HFFc6 (cell line): Measurements from ENCODE around the gene MANSC4. TPM values are rescaled to one million over a fixed set of nuclear protein-coding genes. Genes with fewer than 3 reads are reported as not detected.

Experiments used
- DNase-seq: peaks from one replicate; pipeline ENCODE4 v3.0.0-alpha.2; 2018
- H3K27ac Mint-ChIP-seq: 2 replicates; pipeline ENCODE4 v1.8.0; 2020; ENCODE audit warnings: mild to moderate bottlenecking, mixed read lengths
- H3K27me3 Mint-ChIP-seq: 2 replicates; pipeline ENCODE4 v1.8.0; 2021; ENCODE audit warnings: mild to moderate bottlenecking, moderate library complexity, mixed read lengths; ENCODE audit not compliant: insufficient read depth
- H3K36me3 Mint-ChIP-seq: 2 replicates; pipeline ENCODE4 v1.8.0; 2021; ENCODE audit warnings: low read depth, mixed read lengths
- H3K4me1 Mint-ChIP-seq: 2 replicates; pipeline ENCODE4 v1.8.0; 2020; ENCODE audit warnings: low read depth, mixed read lengths
- H3K4me3 Mint-ChIP-seq: 2 replicates; pipeline ENCODE4 v1.8.0; 2020; ENCODE audit warnings: mild to moderate bottlenecking, moderate library complexity, mixed read lengths
- H3K9me3 Mint-ChIP-seq: 2 replicates; pipeline ENCODE4 v1.8.0; 2020; ENCODE audit warnings: mild to moderate bottlenecking, mixed read lengths
- CTCF ChIP-seq: fragments of 200-600 bp; sonication (generic); IDR thresholded peaks from 2 replicates; pipeline ENCODE4 v1.5.0; 2021; ENCODE audit warnings: antibody characterized with exemption, mild to moderate bottlenecking
- total RNA-seq, 6 experiments: library from RNA; stranded (reverse); fragmentation: NEBNext Ultra II Directional; extraction: Animal tissue kit (Norgen Biotek cat#: 25700); gene quantifications; 2 replicates in 1 of 6; 3 replicates in 5 of 6; pipeline ENCODE4 v1.2.3, GENCODE V29; 2021

MANSC4 gene
- total RNA-seq, 6 experiments from 2014 or later = not detected

DNA sequence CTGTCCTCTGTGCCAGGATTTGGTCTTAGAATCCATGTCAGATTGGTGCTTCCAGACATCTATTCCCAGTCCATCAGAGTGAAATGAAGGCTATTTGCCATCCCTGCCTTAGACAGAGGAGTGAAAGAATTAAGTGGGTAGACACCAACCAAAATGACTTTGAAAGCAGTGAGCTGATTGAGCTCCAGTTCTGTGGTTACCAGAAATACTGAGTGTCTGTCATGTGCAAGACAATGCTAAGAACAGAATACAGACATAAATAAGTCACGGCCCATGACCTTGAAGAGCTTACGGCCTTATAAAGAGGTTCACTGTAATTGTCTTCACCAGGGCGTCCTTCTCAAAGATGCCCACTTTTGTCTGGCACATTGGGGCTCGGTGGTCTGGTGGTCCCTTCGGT, 21.6 kb upstream of the MANSC4 start:
- no peaks in the 10 kb centered on the region for H3K4me1 Mint-ChIP-seq
- H3K27ac Mint-ChIP-seq = no peak overlapping the region
- DNase-seq = no peak
- H3K27me3 Mint-ChIP-seq = peaks cover 5% of the 10 kb centered on the region; the same call in 1 of the 2 replicates
- peaks cover 26% of the 10 kb centered on the region for H3K36me3 Mint-ChIP-seq
- no peak for TF ChIP-seq CTCF
- H3K4me3 Mint-ChIP-seq = no peak overlapping the region
- no peaks in the 10 kb centered on the region for H3K9me3 Mint-ChIP-seq

DNA sequence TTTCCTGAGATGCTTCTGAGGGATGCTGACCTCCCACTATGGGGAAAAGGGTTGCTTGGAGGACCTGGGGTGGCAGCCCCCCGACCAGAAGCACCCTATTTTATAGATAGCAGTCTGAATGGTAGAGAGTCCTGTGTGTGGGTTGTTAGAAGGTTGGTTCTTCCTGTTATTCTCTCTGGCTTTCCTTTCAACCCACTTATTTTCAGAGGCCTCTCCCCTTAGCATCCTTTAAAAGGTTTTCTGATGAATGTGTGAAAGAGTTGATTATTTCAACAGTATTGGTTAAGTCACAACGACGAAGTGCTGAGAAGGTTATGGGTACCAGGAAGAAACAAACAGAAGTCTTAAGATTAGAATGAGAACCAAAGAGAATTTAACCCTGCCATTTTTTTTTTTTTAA, 20.8 kb upstream of the MANSC4 start:
- Mint-ChIP-seq H3K36me3 (peaks cover 27% of the 10 kb centered on the region), H3K27me3 (peaks cover 3% of the 10 kb centered on the region; the same call in 1 of the 2 replicates), H3K4me1 (no peaks in the 10 kb centered on the region), H3K27ac (no peak overlapping the region), H3K9me3 (no peaks in the 10 kb centered on the region), H3K4me3 (no peak overlapping the region)
- no peak for TF ChIP-seq CTCF
- no peak for DNase-seq

DNA sequence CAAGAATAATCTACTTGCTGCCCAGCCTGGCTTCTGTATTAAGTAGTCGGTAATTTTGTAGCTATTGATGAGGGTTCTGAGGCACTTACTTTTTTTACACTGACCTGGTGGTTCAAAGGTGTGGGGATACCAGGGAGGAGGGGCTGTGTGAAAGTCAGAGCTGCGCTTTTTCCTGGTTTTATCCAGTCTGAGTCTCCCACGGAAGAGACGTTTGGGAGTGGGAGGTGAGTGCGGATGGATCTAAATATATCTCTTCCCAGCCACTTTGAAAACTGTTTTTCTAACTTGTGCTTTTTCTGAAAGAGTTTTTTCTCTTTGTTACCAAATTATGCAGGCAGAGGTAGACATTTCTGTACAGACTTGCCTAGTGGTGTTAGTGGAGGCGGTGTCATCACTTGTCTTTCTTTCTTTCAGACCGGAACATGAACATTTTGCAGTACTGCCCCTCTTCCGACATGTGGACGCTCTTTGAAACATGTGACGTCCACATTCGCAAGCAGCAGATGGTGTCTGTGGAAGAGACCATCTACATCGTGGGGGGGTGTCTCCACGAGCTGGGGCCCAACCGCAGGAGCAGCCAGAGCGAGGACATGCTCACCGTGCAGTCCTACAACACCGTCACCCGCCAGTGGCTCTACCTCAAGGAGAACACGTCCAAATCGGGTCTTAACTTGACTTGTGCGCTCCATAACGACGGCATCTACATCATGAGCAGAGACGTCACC, 17.4 kb upstream of the MANSC4 start:
- H3K27ac Mint-ChIP-seq = no peak overlapping the region
- no peaks in the 10 kb centered on the region; the same call in 1 of the 2 replicates for H3K27me3 Mint-ChIP-seq
- no peaks in the 10 kb centered on the region for H3K9me3 Mint-ChIP-seq
- TF ChIP-seq CTCF = no peak
- peaks cover 35% of the 10 kb centered on the region for H3K36me3 Mint-ChIP-seq
- DNase-seq = no peak
- 0 out of 2 replicates have a peak, but pooled peaks cover 4% of the 10 kb centered on the region for H3K4me1 Mint-ChIP-seq
- no peak overlapping the region for H3K4me3 Mint-ChIP-seq

DNA sequence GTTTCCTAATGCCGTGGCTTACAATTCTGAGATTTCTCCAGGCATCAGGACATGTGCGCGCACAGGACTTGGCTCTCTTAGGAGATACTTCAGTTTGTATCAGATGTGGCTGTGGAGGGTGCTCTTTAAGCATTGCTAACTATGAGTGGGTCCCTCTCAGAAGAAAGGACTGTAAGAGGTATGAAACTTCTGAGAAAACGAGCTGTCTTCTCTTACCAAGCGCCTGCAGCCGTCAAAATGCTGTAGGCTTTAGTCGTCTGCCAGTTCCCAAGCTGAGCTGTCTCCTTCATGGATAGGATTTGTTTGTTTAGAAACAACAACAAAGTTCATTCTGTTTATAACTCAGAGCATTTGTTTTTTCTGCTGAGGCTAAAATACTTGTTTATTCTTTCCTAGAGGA, 16.1 kb upstream of the MANSC4 start:
- Mint-ChIP-seq H3K27me3 (no peaks in the 10 kb centered on the region; the same call in 1 of the 2 replicates), H3K9me3 (no peaks in the 10 kb centered on the region), H3K4me3 (no peak overlapping the region), H3K4me1 (0 out of 2 replicates have a peak, but pooled peaks cover 4% of the 10 kb centered on the region), H3K36me3 (peaks cover 46% of the 10 kb centered on the region), H3K27ac (no peak overlapping the region)
- no peak for DNase-seq
- no peak for TF ChIP-seq CTCF

DNA sequence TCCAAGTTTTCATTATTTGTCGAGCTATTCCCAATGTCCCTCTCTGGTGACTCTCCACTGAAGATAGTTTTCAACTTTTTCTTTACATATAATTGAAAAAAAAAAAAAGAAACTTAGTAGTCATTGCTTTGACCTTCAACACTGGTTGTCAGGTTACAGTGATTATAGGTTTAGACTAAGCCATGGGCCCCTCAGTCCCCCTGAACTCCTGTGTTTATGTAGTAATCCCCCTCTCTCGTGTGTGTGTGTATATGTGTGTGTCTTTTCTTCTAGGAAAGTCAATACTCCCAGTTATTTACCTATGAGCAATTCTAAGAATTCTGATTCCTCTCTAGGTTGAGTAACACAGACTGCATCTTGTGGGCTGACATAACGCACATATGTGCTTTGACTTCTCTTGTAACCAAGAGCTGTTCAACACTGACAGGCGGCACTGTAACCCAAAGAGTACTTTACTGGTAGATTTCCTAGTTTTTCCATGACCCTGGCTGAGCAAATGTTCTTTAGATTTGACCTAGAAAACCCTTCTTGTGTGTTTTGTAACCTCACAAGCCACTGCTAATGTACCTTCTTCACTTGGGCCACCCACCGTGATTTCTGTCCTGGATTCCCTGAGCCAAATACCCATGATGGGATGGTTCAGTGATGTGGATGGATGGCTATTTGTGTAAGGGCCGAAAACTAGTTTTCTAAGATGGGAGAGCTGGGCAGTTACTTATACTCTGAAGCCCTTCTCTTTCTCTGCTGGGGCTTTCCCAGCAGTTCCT, 15.0 kb upstream of the MANSC4 start:
- Mint-ChIP-seq H3K27me3 (no peaks in the 10 kb centered on the region; the same call in 1 of the 2 replicates), H3K9me3 (no peaks in the 10 kb centered on the region), H3K4me3 (no peak overlapping the region), H3K4me1 (peaks cover 4% of the 10 kb centered on the region; the same call in 1 of the 2 replicates), H3K36me3 (peaks cover 43% of the 10 kb centered on the region), H3K27ac (no peak overlapping the region)
- TF ChIP-seq CTCF = no peak
- DNase-seq = no peak
